Measurements from ENCODE around the gene MRPL17.

The MRPL17 gene

GRCh38 chr11:6654281-6655019 lies 28.7 kb downstream of the MRPL17 start:
- DNase-seq, result no peak

GRCh38 chr11:6653656-6654055 lies 29.5 kb downstream of the MRPL17 start:
- DNase-seq, result no peak

- DNase-seq, result no peak
Measured at GRCh38 chr11:6653097-6653496, 30.0 kb downstream of the MRPL17 start.

GRCh38 chr11:6652182-6652581 lies 31.0 kb downstream of the MRPL17 start:
- DNase-seq, result no peak

GRCh38 chr11:6650980-6651379 lies 32.2 kb downstream of the MRPL17 start:
- no peak for DNase-seq

- no peak for DNase-seq
Measured at GRCh38 chr11:6650104-6650503, 33.0 kb downstream of the MRPL17 start.

- DNase-seq, result no peak
Measured at GRCh38 chr11:6648501-6648900, 34.6 kb downstream of the MRPL17 start.

GRCh38 chr11:6647836-6648235 lies 35.3 kb downstream of the MRPL17 start:
- DNase-seq, result no peak

GRCh38 chr11:6646918-6647679 lies 36.0 kb downstream of the MRPL17 start:
- DNase-seq, result peak; percentile 43

- DNase-seq, result peak; percentile 70
Measured at GRCh38 chr11:6646576-6646917, 36.6 kb downstream of the MRPL17 start.

GRCh38 chr11:6646071-6646470 lies 37.1 kb downstream of the MRPL17 start:
- peak; percentile 61 for DNase-seq

- no peak for DNase-seq
Measured at GRCh38 chr11:6642957-6643356, 40.2 kb downstream of the MRPL17 start.

- no peak for DNase-seq
Measured at GRCh38 chr11:6640985-6641701, 42.0 kb downstream of the MRPL17 start.

- no peak for DNase-seq
Measured at GRCh38 chr11:6640036-6640984, 42.8 kb downstream of the MRPL17 start.

GRCh38 chr11:6638429-6638828 lies 44.7 kb downstream of the MRPL17 start:
- no peak for DNase-seq

GRCh38 chr11:6637871-6638270 lies 45.3 kb downstream of the MRPL17 start:
- DNase-seq, result no peak

GRCh38 chr11:6636480-6636879 lies 46.7 kb downstream of the MRPL17 start:
- no peak for DNase-seq

GRCh38 chr11:6635082-6635932 lies 47.8 kb downstream of the MRPL17 start:
- DNase-seq, result no peak

- DNase-seq, result no peak
Measured at GRCh38 chr11:6634534-6634933, 48.6 kb downstream of the MRPL17 start.

GRCh38 chr11:6633422-6634408 lies 49.4 kb downstream of the MRPL17 start:
- DNase-seq, result no peak

All from fibroblast of skin of back (primary cell).